ENCODE measurements around the gene LOXL3.

LOXL3 gene

DNA sequence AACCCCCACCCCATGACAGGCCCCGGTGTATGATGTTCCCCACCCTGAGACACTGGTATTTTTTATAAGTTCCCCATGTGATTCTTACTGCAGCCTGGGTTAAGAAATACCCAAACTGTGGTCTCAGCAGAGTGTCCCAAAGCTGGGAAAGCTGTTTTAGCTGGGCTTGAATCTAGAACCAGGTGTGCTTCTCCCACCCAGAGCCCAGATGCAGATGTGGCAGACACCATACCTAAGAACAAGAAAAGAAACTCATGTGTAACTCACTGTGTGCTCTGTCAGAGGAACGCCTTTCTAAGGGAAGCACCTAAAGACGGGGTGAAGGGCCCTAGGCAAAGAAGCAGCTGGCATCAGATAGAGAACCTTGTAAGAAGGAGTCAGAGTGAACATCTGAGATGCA is 24.7 kb upstream of the LOXL3 start:
- TF ChIP-seq ZBTB17 (tag by site-specific recombination; IDR thresholded peaks at IDR 0.05) (no peak), ZSCAN16 (tag by site-specific recombination; IDR thresholded peaks at IDR 0.05) (no peak), ZSCAN18 (tag by site-specific recombination; IDR thresholded peaks at IDR 0.05) (no peak), SCRT2 (tag by site-specific recombination; IDR thresholded peaks at IDR 0.05) (no peak), SCRT1 (tag by site-specific recombination; IDR thresholded peaks at IDR 0.05; ENCODE audit: borderline replicate concordance) (no peak), GFI1B (tag by site-specific recombination; IDR thresholded peaks at IDR 0.05) (no peak), BCL11A (tag by site-specific recombination; IDR thresholded peaks at IDR 0.05; ENCODE audit: low read depth) (no peak), ZNF324 (tag by site-specific recombination; IDR thresholded peaks at IDR 0.05) (no peak), ZNF221 (tag by site-specific recombination; IDR thresholded peaks at IDR 0.05; ENCODE audit: borderline replicate concordance) (no peak), SP3 (tag by site-specific recombination; IDR thresholded peaks at IDR 0.05) (no peak)
- TF ChIP-seq, protein P1, sequence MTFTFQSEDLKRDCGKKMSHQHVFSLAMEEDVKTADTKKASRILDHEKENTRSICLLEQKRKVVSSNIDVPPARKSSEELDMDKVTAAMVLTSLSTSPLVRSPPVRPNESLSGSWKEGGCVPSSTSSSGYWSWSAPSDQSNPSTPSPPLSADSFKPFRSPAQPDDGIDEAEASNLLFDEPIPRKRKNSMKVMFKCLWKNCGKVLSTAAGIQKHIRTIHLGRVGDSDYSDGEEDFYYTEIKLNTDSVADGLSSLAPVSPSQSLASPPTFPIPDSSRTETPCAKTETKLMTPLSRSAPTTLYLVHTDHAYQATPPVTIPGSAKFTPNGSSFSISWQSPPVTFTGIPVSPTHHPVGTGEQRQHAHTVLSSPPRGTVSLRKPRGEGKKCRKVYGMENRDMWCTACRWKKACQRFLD (tag by site-specific recombination; IDR thresholded peaks at IDR 0.05): no peak
- Histone ChIP-seq H3K4me3 (ENCODE audit: low read depth, low read length) (no peak overlapping the region), H3K4me1 (ENCODE audit: control insufficient read depth, insufficient read depth, low read length) (no peaks in the 10 kb centered on the region), H3K9me3 (ENCODE audit: control insufficient read depth, insufficient read depth, low read depth, low read length) (no peaks in the 10 kb centered on the region), H3K27ac (ENCODE audit: extremely low read depth, low read depth, low read length) (no peak overlapping the region), H3K36me3 (ENCODE audit: control insufficient read depth in 2 of 2, insufficient read depth in 1 of 2, low read length in 2 of 2) (no peaks in the 10 kb centered on the region)
- POLR2A ChIA-PET: interaction anchor here (1.8 kb wide), 1 partner anchor 12 kb away, joined by 4 read pairs; no protein-coding TSS in a partner anchor
- CTCF ChIA-PET: interaction anchor here (0.6 to 4.8 kb wide), 4 partner anchors 9 to 434 kb away, joined by 3 to 51 read pairs (median 8); no protein-coding TSS in a partner anchor

- Histone ChIP-seq H3K4me1 (ENCODE audit: control insufficient read depth, insufficient read depth, low read length) (no peaks in the 10 kb centered on the region), H3K9me3 (ENCODE audit: control insufficient read depth, insufficient read depth, low read depth, low read length) (no peaks in the 10 kb centered on the region), H3K36me3 (ENCODE audit: control insufficient read depth in 2 of 2, insufficient read depth in 1 of 2, low read length in 2 of 2) (no peaks in the 10 kb centered on the region), H3K4me3 (ENCODE audit: low read depth, low read length) (no peak overlapping the region), H3K27ac (ENCODE audit: extremely low read depth, low read depth, low read length) (no peak overlapping the region)
- ChIA-PET POLR2A (interaction anchor here (1.8 kb wide), 1 partner anchor 11 kb away, joined by 4 read pairs; no protein-coding TSS in a partner anchor), CTCF (interaction anchor here (1.0 to 4.8 kb wide), 2 partner anchors 10 to 96 kb away, joined by 4 to 51 read pairs; no protein-coding TSS in a partner anchor)
- TF ChIP-seq, protein P2, sequence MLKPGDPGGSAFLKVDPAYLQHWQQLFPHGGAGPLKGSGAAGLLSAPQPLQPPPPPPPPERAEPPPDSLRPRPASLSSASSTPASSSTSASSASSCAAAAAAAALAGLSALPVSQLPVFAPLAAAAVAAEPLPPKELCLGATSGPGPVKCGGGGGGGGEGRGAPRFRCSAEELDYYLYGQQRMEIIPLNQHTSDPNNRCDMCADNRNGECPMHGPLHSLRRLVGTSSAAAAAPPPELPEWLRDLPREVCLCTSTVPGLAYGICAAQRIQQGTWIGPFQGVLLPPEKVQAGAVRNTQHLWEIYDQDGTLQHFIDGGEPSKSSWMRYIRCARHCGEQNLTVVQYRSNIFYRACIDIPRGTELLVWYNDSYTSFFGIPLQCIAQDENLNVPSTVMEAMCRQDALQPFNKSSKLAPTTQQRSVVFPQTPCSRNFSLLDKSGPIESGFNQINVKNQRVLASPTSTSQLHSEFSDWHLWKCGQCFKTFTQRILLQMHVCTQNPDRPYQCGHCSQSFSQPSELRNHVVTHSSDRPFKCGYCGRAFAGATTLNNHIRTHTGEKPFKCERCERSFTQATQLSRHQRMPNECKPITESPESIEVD (tag by site-specific recombination; IDR thresholded peaks at IDR 0.05): no peak
- TF ChIP-seq ZNF112 (tag by site-specific recombination; IDR thresholded peaks at IDR 0.05) (no peak), ZNF350 (tag by site-specific recombination; IDR thresholded peaks at IDR 0.05) (no peak), ZNF530 (tag by site-specific recombination; IDR thresholded peaks at IDR 0.05; ENCODE audit: low read depth) (no peak), ZNF624 (tag by site-specific recombination; IDR thresholded peaks at IDR 0.05) (no peak), ZNF626 (tag by site-specific recombination; IDR thresholded peaks at IDR 0.05) (no peak), MEIS1 (CRISPR knock-in tag; IDR thresholded peaks at IDR 0.05; ENCODE audit: borderline replicate concordance) (no peak), ZNF223 (tag by site-specific recombination; IDR thresholded peaks at IDR 0.05) (no peak), ZNF561 (tag by site-specific recombination; IDR thresholded peaks at IDR 0.05; ENCODE audit: borderline replicate concordance) (no peak), ZEB2 (tag by site-specific recombination; IDR thresholded peaks at IDR 0.05) (no peak), ZNF514 (tag by site-specific recombination; IDR thresholded peaks at IDR 0.05) (no peak), GLIS1 (tag by site-specific recombination; IDR thresholded peaks at IDR 0.05) (no peak), KLF8 (tag by site-specific recombination; IDR thresholded peaks at IDR 0.05) (no peak), ZNF335 (tag by site-specific recombination; conservative IDR thresholded peaks at IDR 0.05) (no peak), ZNF24 (tag by site-specific recombination; IDR thresholded peaks at IDR 0.05) (no peak), SP2 (tag by site-specific recombination; IDR thresholded peaks at IDR 0.05) (no peak)
- TF ChIP-seq, protein P3, sequence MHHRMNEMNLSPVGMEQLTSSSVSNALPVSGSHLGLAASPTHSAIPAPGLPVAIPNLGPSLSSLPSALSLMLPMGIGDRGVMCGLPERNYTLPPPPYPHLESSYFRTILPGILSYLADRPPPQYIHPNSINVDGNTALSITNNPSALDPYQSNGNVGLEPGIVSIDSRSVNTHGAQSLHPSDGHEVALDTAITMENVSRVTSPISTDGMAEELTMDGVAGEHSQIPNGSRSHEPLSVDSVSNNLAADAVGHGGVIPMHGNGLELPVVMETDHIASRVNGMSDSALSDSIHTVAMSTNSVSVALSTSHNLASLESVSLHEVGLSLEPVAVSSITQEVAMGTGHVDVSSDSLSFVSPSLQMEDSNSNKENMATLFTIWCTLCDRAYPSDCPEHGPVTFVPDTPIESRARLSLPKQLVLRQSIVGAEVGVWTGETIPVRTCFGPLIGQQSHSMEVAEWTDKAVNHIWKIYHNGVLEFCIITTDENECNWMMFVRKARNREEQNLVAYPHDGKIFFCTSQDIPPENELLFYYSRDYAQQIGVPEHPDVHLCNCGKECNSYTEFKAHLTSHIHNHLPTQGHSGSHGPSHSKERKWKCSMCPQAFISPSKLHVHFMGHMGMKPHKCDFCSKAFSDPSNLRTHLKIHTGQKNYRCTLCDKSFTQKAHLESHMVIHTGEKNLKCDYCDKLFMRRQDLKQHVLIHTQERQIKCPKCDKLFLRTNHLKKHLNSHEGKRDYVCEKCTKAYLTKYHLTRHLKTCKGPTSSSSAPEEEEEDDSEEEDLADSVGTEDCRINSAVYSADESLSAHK (tag by site-specific recombination; IDR thresholded peaks at IDR 0.05): no peak
- TF ChIP-seq, protein P4, sequence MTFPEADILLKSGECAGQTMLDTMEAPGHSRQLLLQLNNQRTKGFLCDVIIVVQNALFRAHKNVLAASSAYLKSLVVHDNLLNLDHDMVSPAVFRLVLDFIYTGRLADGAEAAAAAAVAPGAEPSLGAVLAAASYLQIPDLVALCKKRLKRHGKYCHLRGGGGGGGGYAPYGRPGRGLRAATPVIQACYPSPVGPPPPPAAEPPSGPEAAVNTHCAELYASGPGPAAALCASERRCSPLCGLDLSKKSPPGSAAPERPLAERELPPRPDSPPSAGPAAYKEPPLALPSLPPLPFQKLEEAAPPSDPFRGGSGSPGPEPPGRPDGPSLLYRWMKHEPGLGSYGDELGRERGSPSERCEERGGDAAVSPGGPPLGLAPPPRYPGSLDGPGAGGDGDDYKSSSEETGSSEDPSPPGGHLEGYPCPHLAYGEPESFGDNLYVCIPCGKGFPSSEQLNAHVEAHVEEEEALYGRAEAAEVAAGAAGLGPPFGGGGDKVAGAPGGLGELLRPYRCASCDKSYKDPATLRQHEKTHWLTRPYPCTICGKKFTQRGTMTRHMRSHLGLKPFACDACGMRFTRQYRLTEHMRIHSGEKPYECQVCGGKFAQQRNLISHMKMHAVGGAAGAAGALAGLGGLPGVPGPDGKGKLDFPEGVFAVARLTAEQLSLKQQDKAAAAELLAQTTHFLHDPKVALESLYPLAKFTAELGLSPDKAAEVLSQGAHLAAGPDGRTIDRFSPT (tag by site-specific recombination; IDR thresholded peaks at IDR 0.05): no peak
Measured at GRCh38 chr2:74577448-74577847, 23.7 kb upstream of the LOXL3 start.
